SU-DHL-6 (cell line): ENCODE results near the gene LRRC28.

Experiments
- H2AFZ ChIP-seq: fragments of 200-600 bp; sonication (generic); 2 replicates; pipeline ENCODE4 v1.6.1; 2014; ENCODE audit warnings: low read depth, mild to moderate bottlenecking, moderate library complexity, mixed read lengths, antibody characterized with exemption, low read length; ENCODE audit not compliant: severe bottlenecking
- H3F3A ChIP-seq: fragments of 200-600 bp; shearing (Covaris generic); 2 replicates; pipeline ENCODE4 v1.6.0; 2016; ENCODE audit warnings: antibody characterized with exemption, mild to moderate bottlenecking; ENCODE audit not compliant: insufficient read depth
- H3K27ac ChIP-seq: fragments of 200-600 bp; sonication (generic); 2 replicates; pipeline ENCODE4 v1.5.1; 2016; ENCODE audit warnings: low read depth, mild to moderate bottlenecking, low read length, moderate library complexity, mixed read lengths
- H3K27me3 ChIP-seq: fragments of 200-600 bp; sonication (generic), shearing (Covaris generic); 2 replicates; pipeline ENCODE4 v1.6.0; 2014; ENCODE audit warnings: mild to moderate bottlenecking, low read length
- H3K36me3 ChIP-seq: fragments of 200-600 bp; sonication (generic); 2 replicates; pipeline ENCODE4 v1.6.1; 2014; ENCODE audit warnings: mild to moderate bottlenecking, low read length, mixed read lengths
- H3K4me2 ChIP-seq: fragments of 300-600, 200-600 bp; shearing (Covaris generic), sonication (generic); 2 replicates; pipeline ENCODE4 v1.6.0; 2014; ENCODE audit warnings: low read length, low read depth, mild to moderate bottlenecking; ENCODE audit not compliant: poor library complexity, severe bottlenecking
- H3K4me3 ChIP-seq: fragments of 200-600 bp; sonication (generic); 2 replicates; pipeline ENCODE4 v1.5.1; 2014; ENCODE audit warnings: antibody characterized with exemption, low read length, mild to moderate bottlenecking, mixed read lengths; ENCODE audit not compliant: insufficient read depth, poor library complexity, severe bottlenecking
- H3K79me2 ChIP-seq: fragments of 200-600 bp; sonication (generic); 2 replicates; pipeline ENCODE4 v1.6.1; 2014; ENCODE audit warnings: mild to moderate bottlenecking, low read length, moderate library complexity; ENCODE audit not compliant: insufficient read depth
- H3K9ac ChIP-seq: fragments of 200-600 bp; sonication (generic); 2 replicates; pipeline ENCODE4 v1.7.0; 2014; ENCODE audit warnings: mild to moderate bottlenecking, low read length
- H3K9me2 ChIP-seq: fragments of 200-600 bp; sonication (generic); replicated peaks from 2 replicates; pipeline ENCODE4 v1.6.1; 2014; ENCODE audit warnings: low read length; ENCODE audit not compliant: insufficient read depth
- H3K9me3 ChIP-seq: fragments of 200-600 bp; sonication (generic); 2 replicates; pipeline ENCODE4 v1.6.1; 2014; ENCODE audit warnings: low read length, mixed read lengths; ENCODE audit not compliant: insufficient read depth
- H4K20me1 ChIP-seq: fragments of 200-600 bp; sonication (generic); 2 replicates; pipeline ENCODE4 v1.6.1; 2014; ENCODE audit warnings: low read depth, mild to moderate bottlenecking, antibody characterized with exemption, low read length, moderate library complexity, mixed read lengths
- EZH2phosphoT487 ChIP-seq: fragments of 200-600 bp; sonication (generic), shearing (Covaris generic); conservative IDR thresholded peaks from 2 replicates; pipeline ENCODE4 v1.6.1; 2018; ENCODE audit warnings: mild to moderate bottlenecking, antibody characterized with exemption, low read length, moderate library complexity, mixed read lengths
- TF ChIP-seq, protein P1 (sequence below): fragments of 200-600 bp; sonication (generic); IDR thresholded peaks from one replicate; pipeline ENCODE4 v1.5.1; 2017; ENCODE audit warnings: antibody characterized with exemption, mild to moderate bottlenecking, low read length, moderate library complexity; ENCODE audit not compliant: insufficient read depth, poor library complexity, severe bottlenecking

Gene LRRC28

DNA sequence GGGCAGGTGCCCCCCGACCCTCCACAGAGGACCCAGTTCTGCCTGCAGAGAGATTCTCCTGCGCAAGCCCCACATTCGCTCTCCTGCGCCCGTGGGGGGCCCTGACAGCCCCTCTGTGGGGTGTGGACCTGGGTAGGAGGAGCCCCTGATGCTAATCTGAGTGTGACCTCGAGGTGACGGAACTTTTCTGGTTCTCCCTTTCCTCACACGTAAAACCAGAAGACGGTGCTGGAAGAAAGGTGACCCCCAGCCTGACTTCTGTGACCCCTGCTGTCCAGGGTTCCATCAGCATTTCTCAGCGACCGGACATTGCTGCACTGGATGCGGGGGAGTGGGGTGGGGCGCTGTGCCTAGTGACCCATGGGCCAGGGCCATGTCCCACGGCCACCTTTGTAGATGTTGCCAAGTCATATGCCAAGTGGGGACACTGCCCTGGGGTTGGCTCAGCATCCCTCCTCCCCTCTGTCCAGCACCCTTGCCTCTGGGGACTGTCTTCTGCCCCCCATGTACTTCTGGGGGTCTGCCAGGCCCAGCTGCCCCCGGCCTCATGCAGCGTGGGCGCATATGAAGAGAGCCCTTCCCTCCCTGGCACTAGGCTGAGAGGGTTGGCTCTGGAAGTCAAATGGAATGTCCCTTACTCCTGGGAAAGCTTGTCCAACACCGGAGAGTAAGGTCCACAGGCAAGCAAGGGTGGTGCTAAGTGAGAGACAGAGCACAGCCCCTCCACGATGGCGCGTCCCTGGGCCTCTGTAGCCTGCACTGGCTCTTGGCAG lies 185.4 kb downstream of the LRRC28 start:
- no peaks in the 10 kb centered on the region for H3K36me3 ChIP-seq
- no peak overlapping the region for H2AFZ ChIP-seq
- no peak overlapping the region for H3K4me2 ChIP-seq
- H3K9me2 ChIP-seq: no peaks in the 10 kb centered on the region
- no peak overlapping the region for H3K4me3 ChIP-seq
- TF ChIP-seq, protein P1, sequence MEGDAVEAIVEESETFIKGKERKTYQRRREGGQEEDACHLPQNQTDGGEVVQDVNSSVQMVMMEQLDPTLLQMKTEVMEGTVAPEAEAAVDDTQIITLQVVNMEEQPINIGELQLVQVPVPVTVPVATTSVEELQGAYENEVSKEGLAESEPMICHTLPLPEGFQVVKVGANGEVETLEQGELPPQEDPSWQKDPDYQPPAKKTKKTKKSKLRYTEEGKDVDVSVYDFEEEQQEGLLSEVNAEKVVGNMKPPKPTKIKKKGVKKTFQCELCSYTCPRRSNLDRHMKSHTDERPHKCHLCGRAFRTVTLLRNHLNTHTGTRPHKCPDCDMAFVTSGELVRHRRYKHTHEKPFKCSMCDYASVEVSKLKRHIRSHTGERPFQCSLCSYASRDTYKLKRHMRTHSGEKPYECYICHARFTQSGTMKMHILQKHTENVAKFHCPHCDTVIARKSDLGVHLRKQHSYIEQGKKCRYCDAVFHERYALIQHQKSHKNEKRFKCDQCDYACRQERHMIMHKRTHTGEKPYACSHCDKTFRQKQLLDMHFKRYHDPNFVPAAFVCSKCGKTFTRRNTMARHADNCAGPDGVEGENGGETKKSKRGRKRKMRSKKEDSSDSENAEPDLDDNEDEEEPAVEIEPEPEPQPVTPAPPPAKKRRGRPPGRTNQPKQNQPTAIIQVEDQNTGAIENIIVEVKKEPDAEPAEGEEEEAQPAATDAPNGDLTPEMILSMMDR: no peak
- no peak for TF ChIP-seq EZH2phosphoT487
- H3K79me2 ChIP-seq: no peaks in the 10 kb centered on the region
- no peaks in the 10 kb centered on the region for H3K9me3 ChIP-seq
- H4K20me1 ChIP-seq: no peaks in the 10 kb centered on the region
- H3K9ac ChIP-seq: no peak overlapping the region
- no peaks in the 10 kb centered on the region for H3K27me3 ChIP-seq
- H3F3A ChIP-seq: no peaks in the 10 kb centered on the region
- H3K27ac ChIP-seq: no peak overlapping the region

DNA sequence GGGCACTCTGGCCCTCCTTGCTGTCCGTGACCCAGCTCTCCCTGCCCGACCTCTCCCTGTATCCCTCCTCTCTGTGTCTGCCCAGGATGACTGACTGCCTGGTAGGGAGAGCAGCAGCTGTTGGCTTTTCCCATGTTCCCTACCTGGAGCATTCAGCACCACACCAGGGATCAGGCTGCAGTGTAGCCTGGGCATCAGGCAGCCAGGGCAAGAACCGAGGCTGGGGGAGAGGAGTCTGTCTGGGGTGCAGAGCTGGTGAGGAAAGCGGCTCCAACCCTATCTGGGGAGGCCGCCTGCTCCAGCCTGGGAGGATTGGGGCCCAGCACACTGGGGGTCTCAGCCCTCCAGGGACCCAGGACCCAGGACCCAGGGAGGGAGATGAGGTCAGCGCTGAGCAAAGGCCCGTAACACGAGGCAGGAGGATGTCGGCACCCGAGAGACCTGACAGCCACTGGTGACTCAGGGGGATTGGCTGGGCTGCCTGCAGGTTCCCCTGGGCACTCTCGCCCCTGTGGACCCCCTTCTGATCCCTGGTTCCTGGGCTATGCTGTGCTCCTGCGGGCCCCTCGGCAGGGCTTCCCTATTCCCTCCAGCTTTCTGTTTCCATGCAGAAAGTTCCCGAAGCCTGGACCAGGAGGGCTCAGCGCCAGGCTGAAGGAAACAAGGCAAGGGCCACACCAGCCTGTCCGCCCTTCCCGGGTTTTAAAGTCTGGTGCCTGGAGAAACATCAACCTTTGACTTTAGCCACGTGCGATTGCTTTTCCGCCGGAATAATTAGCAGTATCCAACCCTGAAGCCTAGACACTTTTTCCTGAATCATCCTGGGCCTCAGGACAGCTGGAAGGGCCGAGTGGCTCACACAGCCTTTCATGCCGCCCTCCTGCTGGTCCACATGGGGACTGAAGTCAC lies 186.3 kb downstream of the LRRC28 start:
- H3K9ac ChIP-seq: no peak overlapping the region
- no peaks in the 10 kb centered on the region for H3K36me3 ChIP-seq
- H3K27me3 ChIP-seq: no peaks in the 10 kb centered on the region
- TF ChIP-seq, protein P1: no peak
- TF ChIP-seq EZH2phosphoT487: no peak
- H3K4me2 ChIP-seq: no peak overlapping the region
- H4K20me1 ChIP-seq: no peaks in the 10 kb centered on the region
- H2AFZ ChIP-seq: no peak overlapping the region
- H3K27ac ChIP-seq: no peak overlapping the region
- no peaks in the 10 kb centered on the region for H3K9me3 ChIP-seq
- no peaks in the 10 kb centered on the region for H3K79me2 ChIP-seq
- H3K4me3 ChIP-seq: no peak overlapping the region
- H3K9me2 ChIP-seq: no peaks in the 10 kb centered on the region
- no peaks in the 10 kb centered on the region for H3F3A ChIP-seq

DNA sequence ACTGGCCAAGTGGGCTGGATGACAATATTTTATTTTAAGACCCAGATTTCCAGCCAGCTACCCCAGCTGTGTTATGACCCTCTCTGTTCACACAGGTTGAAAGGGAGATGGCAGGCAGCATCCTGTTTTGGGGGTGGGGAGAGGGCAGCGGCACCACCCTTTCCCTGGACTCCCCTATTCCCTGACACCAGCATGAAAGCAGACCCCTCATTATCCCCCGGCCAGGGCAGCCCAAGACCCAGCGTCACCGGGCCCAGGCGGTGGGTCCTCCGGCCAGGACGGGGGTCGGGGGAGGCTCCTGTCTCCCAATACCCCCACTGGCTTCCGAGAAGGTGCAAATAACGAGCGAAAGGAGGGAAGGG lies 186.9 kb downstream of the LRRC28 start:
- Histone ChIP-seq H2AFZ (no peak overlapping the region), H3F3A (no peaks in the 10 kb centered on the region), H3K4me2 (no peak overlapping the region), H3K27me3 (no peaks in the 10 kb centered on the region), H3K27ac (no peak overlapping the region), H3K36me3 (no peaks in the 10 kb centered on the region), H3K9me3 (no peaks in the 10 kb centered on the region), H3K4me3 (no peak overlapping the region), H3K79me2 (no peaks in the 10 kb centered on the region), H3K9ac (no peak overlapping the region), H3K9me2 (no peaks in the 10 kb centered on the region), H4K20me1 (no peaks in the 10 kb centered on the region)
- TF ChIP-seq, protein P1: no peak
- no peak for TF ChIP-seq EZH2phosphoT487
